ENCODE results near the gene PITPNB.

- TF ChIP-seq, protein P1, sequence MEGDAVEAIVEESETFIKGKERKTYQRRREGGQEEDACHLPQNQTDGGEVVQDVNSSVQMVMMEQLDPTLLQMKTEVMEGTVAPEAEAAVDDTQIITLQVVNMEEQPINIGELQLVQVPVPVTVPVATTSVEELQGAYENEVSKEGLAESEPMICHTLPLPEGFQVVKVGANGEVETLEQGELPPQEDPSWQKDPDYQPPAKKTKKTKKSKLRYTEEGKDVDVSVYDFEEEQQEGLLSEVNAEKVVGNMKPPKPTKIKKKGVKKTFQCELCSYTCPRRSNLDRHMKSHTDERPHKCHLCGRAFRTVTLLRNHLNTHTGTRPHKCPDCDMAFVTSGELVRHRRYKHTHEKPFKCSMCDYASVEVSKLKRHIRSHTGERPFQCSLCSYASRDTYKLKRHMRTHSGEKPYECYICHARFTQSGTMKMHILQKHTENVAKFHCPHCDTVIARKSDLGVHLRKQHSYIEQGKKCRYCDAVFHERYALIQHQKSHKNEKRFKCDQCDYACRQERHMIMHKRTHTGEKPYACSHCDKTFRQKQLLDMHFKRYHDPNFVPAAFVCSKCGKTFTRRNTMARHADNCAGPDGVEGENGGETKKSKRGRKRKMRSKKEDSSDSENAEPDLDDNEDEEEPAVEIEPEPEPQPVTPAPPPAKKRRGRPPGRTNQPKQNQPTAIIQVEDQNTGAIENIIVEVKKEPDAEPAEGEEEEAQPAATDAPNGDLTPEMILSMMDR (IDR thresholded peaks at IDR 0.05) = no peak
- no peak for TF ChIP-seq POLR2AphosphoS5 (IDR thresholded peaks at IDR 0.05)
- no peak for TF ChIP-seq POLR2A (IDR thresholded peaks at IDR 0.05)
These were observed 18.4 kb upstream of the PITPNB start for GRCh38 chr22:27937453-27937852.

All from breast epithelium (tissue), 3 donors.